Activated CD4-positive, alpha-beta T cell treated with anti-CD3 and anti-CD28 coated beads for 48 hours (primary cell): ENCODE results near the gene TMEM132D.

ENCODE experiments used
- DNase-seq: peaks from one replicate; pipeline ENCODE4 v3.0.0-alpha.2; 2020

TMEM132D gene

GRCh38 chr12:129138776-129139175, 765.0 kb downstream of the TMEM132D start:
- no peak for DNase-seq

GRCh38 chr12:129136694-129137325, 767.0 kb downstream of the TMEM132D start:
- DNase-seq, result no peak

- no peak for DNase-seq
These were observed 776.1 kb downstream of the TMEM132D start for GRCh38 chr12:129127771-129128170.

- DNase-seq, result no peak
These were observed 776.6 kb downstream of the TMEM132D start for GRCh38 chr12:129127211-129127610.

- DNase-seq, result no peak
These were observed 784.3 kb downstream of the TMEM132D start for GRCh38 chr12:129119537-129119936.

- DNase-seq, result no peak
These were observed 788.3 kb downstream of the TMEM132D start for GRCh38 chr12:129115558-129115957.

- DNase-seq, result no peak
These were observed 793.2 kb downstream of the TMEM132D start for GRCh38 chr12:129110575-129110974.

- no peak for DNase-seq
These were observed 794.4 kb downstream of the TMEM132D start for GRCh38 chr12:129109174-129110001.

GRCh38 chr12:129106772-129107171, 797.1 kb downstream of the TMEM132D start:
- DNase-seq, result no peak

GRCh38 chr12:129103231-129103630, 800.6 kb downstream of the TMEM132D start:
- no peak for DNase-seq

- DNase-seq, result no peak
These were observed 801.6 kb downstream of the TMEM132D start for GRCh38 chr12:129102233-129102632.

- DNase-seq, result no peak
These were observed 802.0 kb downstream of the TMEM132D start for GRCh38 chr12:129101816-129102215.

GRCh38 chr12:129101404-129101803, 802.4 kb downstream of the TMEM132D start:
- no peak for DNase-seq

GRCh38 chr12:129097451-129097850, 806.4 kb downstream of the TMEM132D start:
- no peak for DNase-seq

GRCh38 chr12:129096968-129097367, 806.9 kb downstream of the TMEM132D start:
- DNase-seq, result no peak

GRCh38 chr12:129096184-129096583, 807.6 kb downstream of the TMEM132D start:
- no peak for DNase-seq

GRCh38 chr12:129089576-129089975, 814.2 kb downstream of the TMEM132D start:
- no peak for DNase-seq

GRCh38 chr12:129084875-129085826, 818.7 kb downstream of the TMEM132D start:
- no peak for DNase-seq

GRCh38 chr12:129083121-129083840, 820.5 kb downstream of the TMEM132D start:
- no peak for DNase-seq

GRCh38 chr12:129082441-129082840, 821.4 kb downstream of the TMEM132D start:
- no peak for DNase-seq

GRCh38 chr12:129081755-129082250, 822.0 kb downstream of the TMEM132D start:
- no peak for DNase-seq

GRCh38 chr12:129080821-129081220, 823.0 kb downstream of the TMEM132D start:
- DNase-seq, result no peak
